Breast epithelium (tissue), 3 donors: Measurements from ENCODE around the gene STARD7.

ENCODE experiments used
- POLR2A ChIP-seq: fragments of 450-650 bp; IDR thresholded peaks from one replicate; pipeline ENCODE4 v1.6.1; 2016; ENCODE audit warnings: antibody characterized with exemption, mild to moderate bottlenecking, moderate library complexity
- POLR2AphosphoS5 ChIP-seq, 3 donors: sonication (generic); formaldehyde crosslinking; IDR thresholded peaks; one replicate each; pipeline ENCODE4 v1.6.1; 2017; ENCODE audit warnings: antibody characterized with exemption in 3 of 3
- TF ChIP-seq, protein P1 (sequence below), 3 donors: fragments of 450-650 bp; IDR thresholded peaks; one replicate each; pipeline ENCODE4 v1.5.1; 2016 to 2017; ENCODE audit warnings: antibody characterized with exemption in 3 of 3, mild to moderate bottlenecking in 3 of 3, moderate library complexity in 3 of 3

GRCh38 chr2:96146153-96146880 lies 62.3 kb downstream of the STARD7 start:
- TF ChIP-seq POLR2A (no peak), POLR2AphosphoS5 (IDR thresholded peaks at IDR 0.05) (no peak)
- TF ChIP-seq, protein P1, sequence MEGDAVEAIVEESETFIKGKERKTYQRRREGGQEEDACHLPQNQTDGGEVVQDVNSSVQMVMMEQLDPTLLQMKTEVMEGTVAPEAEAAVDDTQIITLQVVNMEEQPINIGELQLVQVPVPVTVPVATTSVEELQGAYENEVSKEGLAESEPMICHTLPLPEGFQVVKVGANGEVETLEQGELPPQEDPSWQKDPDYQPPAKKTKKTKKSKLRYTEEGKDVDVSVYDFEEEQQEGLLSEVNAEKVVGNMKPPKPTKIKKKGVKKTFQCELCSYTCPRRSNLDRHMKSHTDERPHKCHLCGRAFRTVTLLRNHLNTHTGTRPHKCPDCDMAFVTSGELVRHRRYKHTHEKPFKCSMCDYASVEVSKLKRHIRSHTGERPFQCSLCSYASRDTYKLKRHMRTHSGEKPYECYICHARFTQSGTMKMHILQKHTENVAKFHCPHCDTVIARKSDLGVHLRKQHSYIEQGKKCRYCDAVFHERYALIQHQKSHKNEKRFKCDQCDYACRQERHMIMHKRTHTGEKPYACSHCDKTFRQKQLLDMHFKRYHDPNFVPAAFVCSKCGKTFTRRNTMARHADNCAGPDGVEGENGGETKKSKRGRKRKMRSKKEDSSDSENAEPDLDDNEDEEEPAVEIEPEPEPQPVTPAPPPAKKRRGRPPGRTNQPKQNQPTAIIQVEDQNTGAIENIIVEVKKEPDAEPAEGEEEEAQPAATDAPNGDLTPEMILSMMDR (IDR thresholded peaks at IDR 0.05) = no peak
